Muscle of leg (tissue), 11 donors: ENCODE data around the gene CES3. TPM values are rescaled to one million over a fixed set of nuclear protein-coding genes. Genes with fewer than 3 reads are reported as not detected.

ENCODE experiments used
- DNase-seq: peaks from one replicate; pipeline ENCODE4 v3.0.0; 2013
- H3K27ac ChIP-seq: one replicate; pipeline ENCODE4 v1.5.1; 2013; ENCODE audit warnings: mild to moderate bottlenecking, low read length, control low read depth
- H3K27me3 ChIP-seq: one replicate; pipeline ENCODE4 v1.6.1; 2013; ENCODE audit warnings: low read length; ENCODE audit not compliant: control insufficient read depth, insufficient read depth
- H3K36me3 ChIP-seq: one replicate; pipeline ENCODE4 v1.6.1; 2013; ENCODE audit warnings: low read length; ENCODE audit not compliant: control insufficient read depth, insufficient read depth
- H3K4me1 ChIP-seq: one replicate; pipeline ENCODE4 v1.6.1; 2013; ENCODE audit warnings: low read length; ENCODE audit not compliant: control insufficient read depth, insufficient read depth
- H3K4me3 ChIP-seq: one replicate; pipeline ENCODE4 v1.5.1; 2013; ENCODE audit warnings: low read length, control low read depth
- H3K9me3 ChIP-seq: replicated peaks from 2 replicates; pipeline ENCODE4 v1.6.1; 2013; ENCODE audit warnings: low read depth, low read length; ENCODE audit not compliant: control insufficient read depth
- WGBS: methylation state at CpG from one replicate; pipeline ENCODE4 v1.1.5; 2013; ENCODE audit warnings: missing lambda C conversion rate; ENCODE audit not compliant: insufficient coverage; 5-methylcytosine and 5-hydroxymethylcytosine counted together
- polyA plus RNA-seq, 8 donors: library from polyadenylated mRNA; unstranded; fragments of 120-200 nt; gene quantifications; one replicate each; pipeline versions ENCODE4 v1.2.1 to v1.2.3, GENCODE V29; 2013; ENCODE audit warnings: inconsistent platforms in 1 of 8, low replicate concordance in 1 of 8; ENCODE audit not compliant: insufficient read length in 8 of 8, insufficient read depth in 1 of 8
- total RNA-seq: library from RNA; stranded (reverse); fragments of 120-200 nt; gene quantifications from one replicate; pipeline ENCODE4 v1.2.4, GENCODE V29; 2013

The CES3 gene
- total and polyA plus RNA-seq, 9 donors, result 0.05 to 1.3 (median 0.33) TPM

- DNase-seq, result no peak
- H3K9me3 ChIP-seq, result no peaks in the 10 kb centered on the region
- H3K27ac ChIP-seq, result peak overlapping the region; percentile 81
- 70% methylated on average over 2 of the region's 5 CpGs for WGBS
- H3K36me3 ChIP-seq, result peaks cover 11% of the 10 kb centered on the region
- H3K4me3 ChIP-seq, result no peak overlapping the region
- peaks cover 57% of the 10 kb centered on the region for H3K4me1 ChIP-seq
- H3K27me3 ChIP-seq, result peaks cover 55% of the 10 kb centered on the region
Observed at GRCh38 chr16:66926171-66926947, 34.7 kb upstream of the CES3 start.

- Histone ChIP-seq H3K9me3 (no peaks in the 10 kb centered on the region), H3K4me1 (peaks cover 54% of the 10 kb centered on the region), H3K4me3 (no peak overlapping the region), H3K27ac (peak overlapping the region; percentile 81), H3K36me3 (peaks cover 11% of the 10 kb centered on the region), H3K27me3 (peaks cover 49% of the 10 kb centered on the region)
- WGBS, result 45% methylated on average over 2 of the region's 3 CpGs
- DNase-seq, result no peak
Observed at GRCh38 chr16:66926961-66927436, 34.1 kb upstream of the CES3 start.

- Histone ChIP-seq H3K36me3 (peaks cover 16% of the 10 kb centered on the region), H3K4me1 (peaks cover 52% of the 10 kb centered on the region), H3K4me3 (no peak overlapping the region), H3K27me3 (peaks cover 42% of the 10 kb centered on the region), H3K27ac (peak overlapping the region; percentile 81), H3K9me3 (no peaks in the 10 kb centered on the region)
- DNase-seq, result peak; percentile 66
- 85% methylated on average over 7 of the region's 8 CpGs for WGBS
Observed at GRCh38 chr16:66927918-66928649, 33.0 kb upstream of the CES3 start.

- H3K36me3 ChIP-seq, result peaks cover 16% of the 10 kb centered on the region
- peaks cover 34% of the 10 kb centered on the region for H3K27me3 ChIP-seq
- H3K4me1 ChIP-seq, result peaks cover 51% of the 10 kb centered on the region
- peak overlapping the region; percentile 77 for H3K27ac ChIP-seq
- DNase-seq, result no peak
- WGBS, result 59% methylated on average over 5 of the region's 10 CpGs
- no peaks in the 10 kb centered on the region for H3K9me3 ChIP-seq
- H3K4me3 ChIP-seq, result no peak overlapping the region
Observed at GRCh38 chr16:66928702-66929388, 32.2 kb upstream of the CES3 start.

- H3K27me3 ChIP-seq, result peaks cover 22% of the 10 kb centered on the region
- no peak overlapping the region for H3K27ac ChIP-seq
- 70% methylated on average over 2 of the region's 4 CpGs for WGBS
- no peak overlapping the region for H3K4me3 ChIP-seq
- DNase-seq, result no peak
- no peaks in the 10 kb centered on the region for H3K9me3 ChIP-seq
- H3K4me1 ChIP-seq, result peaks cover 51% of the 10 kb centered on the region
- H3K36me3 ChIP-seq, result peaks cover 16% of the 10 kb centered on the region
Observed at GRCh38 chr16:66930189-66930588, 30.9 kb upstream of the CES3 start.

GRCh38 chr16:66931665-66932064 lies 29.4 kb upstream of the CES3 start:
- H3K27me3 ChIP-seq, result peaks cover 7% of the 10 kb centered on the region
- no peak overlapping the region for H3K4me3 ChIP-seq
- DNase-seq, result no peak
- WGBS, result 92% methylated on average over 2 of the region's 2 CpGs
- peaks cover 16% of the 10 kb centered on the region for H3K36me3 ChIP-seq
- H3K27ac ChIP-seq, result no peak overlapping the region
- H3K9me3 ChIP-seq, result no peaks in the 10 kb centered on the region
- peaks cover 49% of the 10 kb centered on the region for H3K4me1 ChIP-seq

- Histone ChIP-seq H3K36me3 (peaks cover 16% of the 10 kb centered on the region), H3K4me1 (peaks cover 46% of the 10 kb centered on the region), H3K9me3 (no peaks in the 10 kb centered on the region), H3K4me3 (no peak overlapping the region), H3K27ac (no peak overlapping the region), H3K27me3 (peaks cover 3% of the 10 kb centered on the region)
- 94% methylated on average over 3 of the region's 4 CpGs for WGBS
- DNase-seq, result no peak
Observed at GRCh38 chr16:66932076-66932475, 29.0 kb upstream of the CES3 start.

- H3K9me3 ChIP-seq, result no peaks in the 10 kb centered on the region
- H3K4me1 ChIP-seq, result peaks cover 30% of the 10 kb centered on the region
- peak overlapping the region; percentile 96 for H3K4me3 ChIP-seq
- peak overlapping the region; percentile 86 for H3K27ac ChIP-seq
- H3K36me3 ChIP-seq, result peaks cover 32% of the 10 kb centered on the region
- 3% methylated on average over 6 of the region's 12 CpGs for WGBS
- no peak for DNase-seq
- no peaks in the 10 kb centered on the region for H3K27me3 ChIP-seq
Observed at GRCh38 chr16:66933776-66934137, 27.3 kb upstream of the CES3 start.

- peaks cover 37% of the 10 kb centered on the region for H3K36me3 ChIP-seq
Observed at GRCh38 chr16:66934138-66934838, 26.8 kb upstream of the CES3 start, which contains the start of gene CIAO2B. TSS of gene CIAO2B (minus strand) at chr16:66934402. CDS start at chr16:66934364, 38 bp downstream.

More at GRCh38 chr16:66934138-66934838, 26.8 kb upstream of the CES3 start, which contains the start of gene CIAO2B:
- H3K9me3 ChIP-seq, result no peaks in the 10 kb centered on the region
- under 1% methylated on average over 62 of the region's 76 CpGs for WGBS
- peaks cover 29% of the 10 kb centered on the region for H3K4me1 ChIP-seq
- peak within 1 kb of the TSS; percentile 86 for H3K27ac ChIP-seq
- H3K27me3 ChIP-seq, result no peaks in the 10 kb centered on the region
- H3K4me3 ChIP-seq, result peak within 1 kb of the TSS; percentile 96
- peak; percentile 95 for DNase-seq
